Measurements from ENCODE around the gene EPB41L4B. TPM values are rescaled to one million over a fixed set of nuclear protein-coding genes. Genes with fewer than 3 reads are reported as not detected.

The EPB41L4B gene
- total RNA-seq, 2 donors from 2014 or later = 0.28 to 0.62 TPM

DNA sequence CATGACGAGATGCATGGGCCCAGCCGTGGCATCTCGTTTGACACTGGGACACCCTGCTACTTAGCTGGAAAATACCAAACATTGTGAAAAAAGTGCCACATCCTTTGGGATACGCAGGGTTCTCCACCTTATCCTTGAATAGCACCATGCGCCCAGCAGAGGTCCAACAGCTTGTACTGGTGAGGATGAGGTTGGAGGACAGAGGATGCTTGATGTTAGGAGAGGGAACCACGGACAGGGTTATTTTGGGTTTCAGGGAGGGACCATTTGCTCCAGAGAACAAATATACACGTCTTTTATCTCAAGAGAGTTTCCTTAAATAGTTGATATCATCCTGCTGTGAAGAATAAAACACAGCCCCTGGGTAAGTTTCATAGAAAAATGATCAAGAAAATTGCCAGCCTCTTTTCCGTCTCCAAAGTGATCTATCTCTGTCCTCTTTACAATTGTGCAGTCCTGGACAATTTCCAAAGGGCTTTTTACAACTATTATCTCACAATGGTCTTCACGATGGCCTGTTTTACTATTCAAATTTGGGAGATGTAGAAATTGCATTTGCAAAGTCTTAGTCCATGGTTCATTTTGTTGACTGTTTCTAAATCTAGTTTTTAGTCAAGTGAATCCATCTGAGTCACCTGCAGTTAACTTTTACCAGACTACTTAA lies 133.9 kb downstream of the EPB41L4B start:
- no peak for DNase-seq (ENCODE audit: low spot score)
- intact Hi-C loops (cut with DNase I) = no loop called here

DNA sequence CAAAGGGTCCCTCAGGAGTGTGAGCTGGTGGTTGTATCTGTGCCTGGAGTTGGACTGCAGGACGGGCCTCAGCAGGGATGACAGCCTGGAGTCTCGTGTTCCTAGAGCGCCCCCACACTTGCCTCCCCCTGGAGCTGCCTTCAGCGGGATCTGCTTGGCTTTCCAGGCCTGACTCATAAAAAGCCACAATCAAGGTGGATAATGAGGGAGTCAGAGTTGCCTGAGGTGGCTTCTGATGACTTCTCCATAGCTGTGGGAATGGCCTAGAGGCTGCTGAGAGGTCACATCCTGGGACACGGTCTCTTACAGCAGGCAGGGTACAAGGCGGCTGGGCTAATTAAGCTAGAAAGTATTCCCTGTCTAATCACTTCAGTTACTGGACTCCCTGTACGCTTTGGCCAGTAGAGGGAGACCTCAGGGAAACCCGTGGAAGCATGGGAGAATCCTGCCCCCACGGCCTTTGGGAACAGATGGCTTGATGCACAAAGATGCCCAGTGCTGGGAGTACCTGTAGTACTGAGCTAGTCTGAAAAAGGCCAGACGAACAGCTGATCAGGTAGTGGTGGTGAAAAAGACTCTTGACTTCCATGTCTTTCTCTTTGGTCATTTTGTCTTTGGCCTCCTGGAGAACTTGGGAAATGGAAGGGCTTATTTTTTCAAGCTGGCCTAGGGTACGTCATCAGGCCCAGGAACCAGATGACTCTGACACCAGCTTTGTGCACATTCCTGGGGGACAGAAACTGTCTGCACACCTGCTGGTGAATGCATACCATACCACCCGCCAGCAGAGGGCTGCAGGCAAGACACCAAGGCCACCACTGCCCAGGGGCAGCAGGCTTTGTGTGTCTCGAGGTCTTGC lies 137.7 kb downstream of the EPB41L4B start:
- no peak for DNase-seq (ENCODE audit: low spot score)
- intact Hi-C loops (cut with DNase I) = no loop called here

DNA sequence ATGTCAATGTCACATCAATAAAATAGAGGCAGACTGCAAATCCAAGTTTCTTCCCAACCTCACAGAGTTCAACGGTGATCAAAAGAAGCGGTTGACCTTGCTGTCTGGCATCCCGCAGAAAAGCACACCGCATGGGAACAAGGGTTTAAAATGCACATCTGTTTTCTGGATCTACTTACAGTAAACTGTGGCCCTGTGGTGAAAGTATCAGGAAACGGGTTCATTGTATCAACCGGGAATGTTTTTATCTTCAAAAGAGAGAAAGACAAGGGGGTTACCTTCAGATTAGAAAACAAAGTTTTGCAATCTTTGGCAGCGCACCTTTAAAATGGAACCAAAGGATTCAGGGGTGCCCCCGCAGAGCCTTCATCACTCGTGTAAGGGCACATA lies 138.3 kb downstream of the EPB41L4B start:
- intact Hi-C loops (cut with DNase I) = no loop called here
- DNase-seq (ENCODE audit: low spot score) = no peak

GRCh38 chr9:109181284-109181683 lies 139.6 kb downstream of the EPB41L4B start:
- no peak for DNase-seq (ENCODE audit: low spot score)
- intact Hi-C loops (cut with DNase I) = no loop called here

DNA sequence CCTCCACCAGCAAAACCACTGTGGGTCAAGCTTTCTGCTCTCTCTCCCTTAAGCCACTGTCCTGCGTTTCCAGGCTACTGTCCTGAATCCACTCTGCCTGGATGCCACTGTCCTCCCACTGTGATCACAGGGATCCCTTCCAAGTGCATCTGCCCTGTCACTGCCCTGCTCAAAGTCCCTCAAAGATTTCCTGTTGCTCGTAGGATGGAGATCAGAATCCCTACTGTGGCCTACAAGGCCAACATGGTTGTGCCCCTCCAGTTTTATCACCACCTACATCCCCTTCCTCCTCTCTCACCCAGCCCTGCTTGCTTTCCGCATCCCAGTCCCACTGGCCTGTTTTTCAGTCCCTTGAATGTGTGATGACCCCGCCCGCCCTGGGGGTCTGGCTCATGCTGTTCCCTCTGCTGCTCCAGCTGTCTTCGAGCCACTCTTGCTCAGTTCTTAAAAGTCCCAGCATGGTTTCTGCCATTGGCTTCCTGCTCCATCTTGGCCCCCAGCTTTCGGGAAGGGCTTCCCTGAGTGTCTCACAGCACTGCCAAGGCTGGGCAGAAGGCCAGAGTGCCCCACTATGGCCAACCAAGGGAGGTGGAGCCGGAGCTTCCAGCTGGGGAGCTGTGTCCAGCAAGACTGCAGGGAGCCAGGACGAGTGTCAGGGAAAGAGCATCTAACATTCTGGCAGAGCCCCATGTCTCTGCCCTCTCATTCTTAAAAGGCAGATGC lies 140.9 kb downstream of the EPB41L4B start:
- DNase-seq (ENCODE audit: low spot score) = no peak
- intact Hi-C loops (cut with DNase I) = no loop called here

- intact Hi-C loops (cut with DNase I) = no loop called here
- no peak for DNase-seq (ENCODE audit: low spot score)
Measured at GRCh38 chr9:109176963-109177362, 143.9 kb downstream of the EPB41L4B start.

DNA sequence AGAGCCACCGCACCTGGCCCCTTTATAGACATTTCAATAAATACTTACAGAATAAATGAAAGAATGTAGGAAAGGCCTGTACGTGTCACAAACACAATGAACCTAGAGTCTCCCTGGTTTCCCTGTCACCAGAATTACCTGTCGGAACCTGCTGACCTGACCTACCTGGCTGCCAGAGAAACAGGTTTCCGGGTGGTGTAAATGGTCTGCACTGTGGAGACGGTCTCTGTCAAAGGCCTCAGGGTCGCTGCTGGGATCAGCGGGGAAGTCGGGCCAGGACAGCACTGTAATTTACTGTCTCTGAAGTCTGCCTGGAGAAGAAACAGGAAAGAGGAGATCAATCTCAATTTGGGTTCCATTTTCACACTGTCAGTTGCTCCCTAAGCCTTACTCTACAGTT lies 144.5 kb downstream of the EPB41L4B start:
- intact Hi-C loops (cut with DNase I) = no loop called here
- DNase-seq (ENCODE audit: low spot score) = no peak

DNA sequence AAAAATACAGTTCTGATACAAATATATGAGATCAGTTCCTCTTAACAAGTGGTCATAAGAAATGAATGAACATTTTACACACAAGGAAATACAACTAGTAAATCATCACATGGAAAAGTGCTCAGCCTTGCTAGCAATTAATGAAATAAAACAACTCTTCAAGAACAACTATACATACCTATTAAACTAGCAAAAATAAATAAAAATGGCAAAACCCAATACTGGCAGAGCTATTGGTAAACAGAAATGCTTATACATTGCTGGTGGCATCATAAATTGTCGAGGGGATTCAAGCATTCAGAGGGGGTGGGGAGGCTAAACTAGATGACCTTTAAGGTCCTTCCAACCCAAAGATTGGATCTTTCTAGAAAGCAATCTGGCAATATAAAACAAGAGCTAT lies 147.9 kb downstream of the EPB41L4B start:
- intact Hi-C loops (cut with DNase I) = no loop called here
- no peak for DNase-seq (ENCODE audit: low spot score)

DNA sequence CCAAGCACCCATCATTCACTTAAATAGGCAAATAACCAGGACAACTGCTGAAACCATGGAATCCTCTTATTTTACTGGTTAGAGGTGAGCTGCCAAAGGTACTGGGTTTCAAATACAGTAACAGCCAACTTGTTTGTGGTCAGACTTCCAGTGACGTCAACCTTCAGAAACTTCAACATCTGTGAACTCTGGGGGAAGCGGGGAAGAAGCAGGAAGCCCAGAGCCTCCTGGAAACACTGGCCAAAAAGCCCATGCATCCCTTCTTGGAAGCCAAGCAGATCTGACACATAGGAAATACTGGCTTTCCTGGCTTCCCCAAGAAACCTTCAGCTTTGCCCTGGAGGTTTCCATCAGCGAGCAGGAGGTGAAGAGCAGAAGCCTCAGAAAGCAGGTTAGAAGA lies 148.9 kb downstream of the EPB41L4B start:
- intact Hi-C loops (cut with DNase I) = no loop called here
- no peak for DNase-seq (ENCODE audit: low spot score)

DNA sequence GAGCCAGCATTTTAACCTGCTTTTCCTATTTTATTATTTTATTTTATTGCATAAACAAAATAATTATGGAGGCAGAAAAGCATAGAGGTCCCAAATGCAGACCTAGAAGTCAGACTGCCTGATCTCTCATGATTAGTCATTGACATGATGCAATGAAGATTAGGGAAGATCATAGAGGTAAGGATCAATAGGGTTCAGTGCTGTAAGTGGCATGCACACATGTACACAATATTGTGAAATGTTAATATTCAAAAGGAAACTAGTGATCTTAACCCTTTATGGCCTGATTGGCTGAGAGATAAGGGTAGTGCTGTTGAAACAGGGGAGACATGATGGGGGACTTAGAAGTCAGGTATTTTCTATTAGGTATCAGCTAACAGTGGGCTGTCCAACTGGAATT lies 152.7 kb downstream of the EPB41L4B start:
- intact Hi-C loops (cut with DNase I) = no loop called here
- DNase-seq (ENCODE audit: low spot score) = no peak

DNA sequence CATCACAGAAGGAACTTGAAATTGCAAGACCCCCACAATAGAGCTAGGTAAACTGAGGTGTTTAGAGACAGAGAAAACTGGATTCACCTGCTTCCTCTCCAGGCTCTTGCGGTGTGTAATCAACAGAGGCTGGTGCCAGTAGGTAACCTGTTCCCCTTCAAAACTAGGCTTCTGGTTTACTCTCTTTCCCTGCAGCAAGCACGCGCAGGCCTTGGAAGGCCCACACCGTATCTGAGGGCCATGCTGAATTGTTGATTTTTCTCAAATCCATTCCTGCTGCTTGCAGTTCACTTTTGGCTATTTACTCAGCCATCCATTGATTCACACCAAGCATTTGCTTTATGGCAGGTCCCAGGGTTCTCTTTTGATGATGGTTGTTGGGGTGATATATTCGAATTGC lies 153.1 kb downstream of the EPB41L4B start:
- intact Hi-C loops (cut with DNase I) = no loop called here
- no peak for DNase-seq (ENCODE audit: low spot score)

DNA sequence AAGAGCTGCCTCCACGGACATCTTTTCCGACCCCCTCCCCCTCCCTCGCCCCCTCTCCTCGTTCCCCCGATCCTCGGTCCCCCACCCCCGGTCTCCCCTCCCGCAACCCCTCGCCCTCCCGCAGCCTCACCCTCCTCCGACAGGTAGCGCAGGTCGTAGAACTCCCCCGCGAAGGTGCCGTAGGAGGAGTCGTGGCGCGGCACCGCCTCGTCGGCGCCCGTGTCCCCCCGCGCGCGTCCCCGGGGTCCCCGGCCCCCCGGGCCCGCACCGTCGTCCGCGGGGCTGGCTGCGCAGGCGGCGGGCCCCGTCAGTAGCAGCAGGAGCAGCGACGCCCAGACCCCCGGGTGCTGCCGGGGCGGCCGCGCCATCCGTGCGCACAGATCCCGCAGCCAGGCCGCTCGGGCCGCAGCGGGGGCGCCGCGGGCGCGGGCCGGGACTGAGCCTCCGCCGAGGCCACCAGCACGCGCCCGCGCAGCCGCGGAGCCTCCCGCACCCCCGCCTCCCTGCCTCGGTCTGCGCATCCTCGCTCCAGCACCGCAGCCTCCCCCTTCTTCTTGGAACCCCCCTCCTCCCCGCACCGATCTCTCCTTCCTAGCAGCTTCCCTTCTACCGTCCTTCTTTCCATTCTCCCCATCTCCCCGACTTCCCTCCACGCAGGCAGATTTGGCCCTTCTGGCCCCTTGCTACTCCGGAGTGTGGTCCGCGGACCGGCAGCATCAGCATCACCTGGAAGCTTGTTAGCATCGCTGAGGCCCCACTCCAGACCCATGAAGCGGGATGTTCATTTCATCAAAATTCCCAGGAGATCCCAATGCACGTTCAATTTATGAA lies 153.9 kb downstream of the EPB41L4B start, which contains the start of gene FRRS1L:
Gene FRRS1L (minus strand): TSS at position 479 of the 831 bp plus-strand sequence. CDS start 111 bp downstream, at position 368.
- intact Hi-C loops (cut with DNase I) = no loop called here
- peak; percentile 64 for DNase-seq (ENCODE audit: low spot score)

GRCh38 chr9:109166171-109166770 lies 154.6 kb downstream of the EPB41L4B start:
- DNase-seq (ENCODE audit: low spot score) = no peak
- intact Hi-C loops (cut with DNase I) = no loop called here

DNA sequence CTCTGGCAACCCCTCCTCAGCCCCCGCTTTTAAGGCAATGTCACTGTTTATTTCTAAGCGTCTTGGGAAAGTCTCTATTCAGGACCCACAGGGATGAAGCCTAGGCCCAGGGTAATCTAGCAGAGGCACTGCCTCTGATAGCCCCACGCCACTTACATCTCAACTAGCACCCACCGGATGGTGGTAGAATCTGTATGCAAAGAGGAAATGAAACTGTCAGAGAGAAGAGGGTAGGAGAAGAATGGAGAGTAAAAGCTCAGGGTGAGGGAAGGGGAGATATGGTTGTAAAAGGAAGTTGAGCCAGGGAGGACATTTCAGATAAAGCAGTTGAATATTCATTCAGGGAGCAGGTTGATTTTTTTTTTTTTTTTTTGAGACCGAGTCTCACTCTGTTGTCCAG lies 156.8 kb downstream of the EPB41L4B start:
- no peak for DNase-seq (ENCODE audit: low spot score)
- intact Hi-C loops (cut with DNase I) = no loop called here

DNA sequence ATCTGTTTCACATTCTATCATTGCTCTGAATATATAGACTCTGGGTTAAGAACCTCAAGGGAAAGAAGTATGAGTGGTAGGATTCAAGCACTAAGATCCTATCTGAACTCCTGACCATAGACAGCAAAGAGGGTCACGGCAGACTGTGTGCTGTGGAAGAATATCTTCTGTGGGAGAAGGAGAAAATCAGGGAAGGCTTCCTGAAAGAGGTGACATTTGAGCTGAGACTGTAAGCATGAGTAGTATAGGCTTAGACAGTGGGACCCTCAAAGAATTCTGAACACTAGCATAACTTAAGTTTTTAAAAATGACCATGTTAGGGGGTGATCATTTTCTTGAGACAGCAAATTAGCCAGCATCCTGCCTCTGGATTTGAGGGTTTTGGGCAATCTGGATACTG lies 157.7 kb downstream of the EPB41L4B start:
- no peak for DNase-seq (ENCODE audit: low spot score)
- intact Hi-C loops (cut with DNase I) = loop anchor here in 1 of 2 donors (2.0 kb wide), 1 partner anchor 54 kb away; no protein-coding TSS in a partner anchor

GRCh38 chr9:109162677-109163076 lies 158.2 kb downstream of the EPB41L4B start:
- intact Hi-C loops (cut with DNase I) = loop anchor here in 1 of 2 donors (2.0 kb wide), 1 partner anchor 54 kb away; no protein-coding TSS in a partner anchor

GRCh38 chr9:109161471-109161870 lies 159.4 kb downstream of the EPB41L4B start:
- intact Hi-C loops (cut with DNase I) = loop anchor here in 1 of 2 donors (2.0 kb wide), 1 partner anchor 79 kb away; no protein-coding TSS in a partner anchor

More at GRCh38 chr9:109162677-109163076, 158.2 kb downstream of the EPB41L4B start:
- no peak for DNase-seq (ENCODE audit: low spot score)

DNA sequence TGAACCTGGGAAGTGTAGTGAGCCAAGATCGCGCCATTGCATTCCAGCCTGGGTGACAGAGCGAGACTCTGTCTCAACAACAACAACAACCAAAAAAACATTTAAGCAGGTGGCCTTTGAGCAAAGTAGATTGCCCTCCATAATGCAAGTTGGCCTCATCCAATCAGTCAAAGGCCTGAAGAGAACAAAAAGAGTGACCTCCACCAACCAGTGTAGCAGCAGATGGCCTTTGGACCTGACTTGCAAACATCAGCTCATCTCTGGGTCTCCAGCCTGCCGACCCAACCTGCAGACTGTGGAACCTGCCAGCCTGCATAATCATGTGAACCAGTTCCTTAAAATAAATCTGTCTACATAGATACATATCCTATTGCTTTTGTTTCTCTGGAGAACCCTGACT lies 161.3 kb downstream of the EPB41L4B start:
- intact Hi-C loops (cut with DNase I) = no loop called here
- no peak for DNase-seq (ENCODE audit: low spot score)

More at GRCh38 chr9:109161471-109161870, 159.4 kb downstream of the EPB41L4B start:
- DNase-seq (ENCODE audit: low spot score) = no peak
